GM19099 (cell line): ENCODE measurements around the gene TRIM69.

Experiments used
- POLR2A ChIP-seq: IDR thresholded peaks from 3 replicates; pipeline ENCODE4 v1.6.1; 2011; ENCODE audit warnings: low read depth; ENCODE audit not compliant: insufficient read length; ENCODE audit errors: extremely low read depth

TRIM69 gene

GRCh38 chr15:44782516-44782915 lies 46.2 kb downstream of the TRIM69 start:
- TF ChIP-seq POLR2A, result no peak

- no peak for TF ChIP-seq POLR2A
Observed at GRCh38 chr15:44788748-44789147, 52.4 kb downstream of the TRIM69 start.

- no peak for TF ChIP-seq POLR2A
Observed at GRCh38 chr15:44790215-44790614, 53.9 kb downstream of the TRIM69 start.

- no peak for TF ChIP-seq POLR2A
Observed at GRCh38 chr15:44790656-44791055, 54.3 kb downstream of the TRIM69 start.

GRCh38 chr15:44792715-44793114 lies 56.4 kb downstream of the TRIM69 start:
- TF ChIP-seq POLR2A, result no peak

- no peak for TF ChIP-seq POLR2A
Observed at GRCh38 chr15:44794072-44794471, 57.7 kb downstream of the TRIM69 start.

- TF ChIP-seq POLR2A, result no peak
Observed at GRCh38 chr15:44796508-44796907, 60.2 kb downstream of the TRIM69 start.

- TF ChIP-seq POLR2A, result no peak
Observed at GRCh38 chr15:44798826-44799225, 62.5 kb downstream of the TRIM69 start.

- no peak for TF ChIP-seq POLR2A
Observed at GRCh38 chr15:44801364-44801763, 65.0 kb downstream of the TRIM69 start.

GRCh38 chr15:44801797-44802196 lies 65.5 kb downstream of the TRIM69 start:
- TF ChIP-seq POLR2A, result no peak

GRCh38 chr15:44802336-44802735 lies 66.0 kb downstream of the TRIM69 start:
- TF ChIP-seq POLR2A, result no peak

GRCh38 chr15:44804298-44805046 lies 68.1 kb downstream of the TRIM69 start:
- TF ChIP-seq POLR2A, result no peak

GRCh38 chr15:44808557-44808956 lies 72.2 kb downstream of the TRIM69 start:
- TF ChIP-seq POLR2A, result no peak

GRCh38 chr15:44810237-44810636 lies 73.9 kb downstream of the TRIM69 start:
- no peak for TF ChIP-seq POLR2A

GRCh38 chr15:44811337-44811736 lies 75.0 kb downstream of the TRIM69 start:
- TF ChIP-seq POLR2A, result no peak

GRCh38 chr15:44812029-44812517 lies 75.7 kb downstream of the TRIM69 start:
- TF ChIP-seq POLR2A, result no peak

GRCh38 chr15:44813231-44813630 lies 76.9 kb downstream of the TRIM69 start:
- no peak for TF ChIP-seq POLR2A
